Karpas-422 (cell line): ENCODE data around the gene TFB2M. TPM values are rescaled to one million over a fixed set of nuclear protein-coding genes. Genes with fewer than 3 reads are reported as not detected.
"Not testable (repeated sequence)": the region's sequence is repeated elsewhere in the genome, so short reads cannot be mapped to it uniquely, and the experiment has no call there.

Source experiments
- DNase-seq: peaks from one replicate; pipeline ENCODE4 v3.0.0-alpha.2; 2015
- H2AFZ ChIP-seq: fragments of 200-600 bp; sonication (generic); 2 replicates; pipeline ENCODE4 v1.6.1; 2014; ENCODE audit warnings: antibody characterized with exemption, low read length, mixed read lengths
- H3K27ac ChIP-seq: fragments of 200-600 bp; sonication (generic); 2 replicates; pipeline ENCODE4 v1.5.1; 2014; ENCODE audit warnings: mild to moderate bottlenecking, low read length, moderate library complexity
- H3K27me3 ChIP-seq: fragments of 200-600 bp; sonication (generic); 2 replicates; pipeline ENCODE4 v1.6.1; 2014; ENCODE audit warnings: low read length, mixed read lengths
- H3K36me3 ChIP-seq: fragments of 200-600 bp; sonication (generic); 2 replicates; pipeline ENCODE4 v1.6.1; 2014; ENCODE audit warnings: low read length, mixed read lengths; ENCODE audit not compliant: insufficient read depth
- H3K4me1 ChIP-seq: fragments of 200-600 bp; sonication (generic); 2 replicates; pipeline ENCODE4 v1.6.1; 2014; ENCODE audit warnings: mild to moderate bottlenecking, low read length, mixed read lengths
- H3K4me2 ChIP-seq: fragments of 200-600 bp; sonication (generic); 2 replicates; pipeline ENCODE4 v1.6.1; 2014; ENCODE audit warnings: low read length, low read depth, mild to moderate bottlenecking; ENCODE audit not compliant: poor library complexity, severe bottlenecking
- H3K4me3 ChIP-seq: fragments of 200-600 bp; sonication (generic); 2 replicates; pipeline ENCODE4 v1.5.1; 2014; ENCODE audit warnings: mild to moderate bottlenecking, antibody characterized with exemption, low read length, mixed read lengths
- H3K79me2 ChIP-seq: fragments of 200-600 bp; sonication (generic); 2 replicates; pipeline ENCODE4 v1.6.1; 2014; ENCODE audit warnings: mild to moderate bottlenecking, low read length, mixed read lengths
- H3K9ac ChIP-seq: fragments of 200-600 bp; sonication (generic); 2 replicates; pipeline ENCODE4 v1.6.0; 2014; ENCODE audit warnings: low read length
- H3K9me2 ChIP-seq: fragments of 200-600 bp; sonication (generic), shearing (Covaris generic); replicated peaks from 2 replicates; pipeline ENCODE4 v1.6.0; 2014; ENCODE audit warnings: mild to moderate bottlenecking, low read length, moderate library complexity; ENCODE audit not compliant: insufficient read depth
- H3K9me3 ChIP-seq: fragments of 300-700, 200-600 bp; sonication (generic); 2 replicates; pipeline ENCODE4 v1.6.1; 2014; ENCODE audit warnings: low read length, mixed read lengths
- H4K20me1 ChIP-seq: fragments of 200-600 bp; sonication (generic); 2 replicates; pipeline ENCODE4 v1.6.1; 2014; ENCODE audit warnings: mild to moderate bottlenecking, antibody characterized with exemption, low read length, low read depth; ENCODE audit not compliant: insufficient read depth
- total RNA-seq: library from RNA; depleted of rRNA; stranded (reverse); fragments of >200 nt; shearing (Covaris generic); gene quantifications from 2 replicates; pipeline ENCODE4 v1.2.3, GENCODE V29; 2014; ENCODE audit warnings: low replicate concordance; rRNA removed

The TFB2M gene
- 20.5 and 27.7 TPM in 2 replicates for total RNA-seq

- H3K9me2 ChIP-seq, result no peaks in the 10 kb centered on the region
- peak within 1 kb of the TSS; percentile 94 for H3K9ac ChIP-seq
- H4K20me1 ChIP-seq, result no peaks in the 10 kb centered on the region
- H3K36me3 ChIP-seq, result peaks cover 10% of the 10 kb centered on the region
- peaks cover 86% of the 10 kb centered on the region for H3K79me2 ChIP-seq
- H3K4me2 ChIP-seq, result peak within 1 kb of the TSS; percentile 77
- DNase-seq, result peak; percentile 99
- H3K27ac ChIP-seq, result peak within 1 kb of the TSS; percentile 78
- H2AFZ ChIP-seq, result peak within 1 kb of the TSS; percentile 76
- no peaks in the 10 kb centered on the region for H3K27me3 ChIP-seq
- H3K4me1 ChIP-seq, result peaks cover 54% of the 10 kb centered on the region
- peak within 1 kb of the TSS; percentile 100 for H3K4me3 ChIP-seq
- no peaks in the 10 kb centered on the region for H3K9me3 ChIP-seq
Measured at GRCh38 chr1:246566128-246566812, at the start of gene TFB2M, which contains the start of gene CNST. TSS of gene TFB2M (minus strand) at chr1:246566261. CDS start at chr1:246566138, 123 bp downstream. TSS of gene CNST (plus strand) at chr1:246566456. CDS start at chr1:246591563, 25,107 bp downstream.

GRCh38 chr1:246613096-246613758, 47.2 kb upstream of the TFB2M start:
- H3K4me1 ChIP-seq, result no peaks in the 10 kb centered on the region
- no peaks in the 10 kb centered on the region for H3K9me3 ChIP-seq
- no peak overlapping the region for H3K9ac ChIP-seq
- no peaks in the 10 kb centered on the region for H3K27me3 ChIP-seq
- no peaks in the 10 kb centered on the region for H3K9me2 ChIP-seq
- H3K36me3 ChIP-seq, result no peaks in the 10 kb centered on the region
- no peak overlapping the region for H3K4me2 ChIP-seq
- no peak overlapping the region for H3K4me3 ChIP-seq
- H4K20me1 ChIP-seq, result no peaks in the 10 kb centered on the region
- H3K79me2 ChIP-seq, result peaks cover 90% of the 10 kb centered on the region
- H3K27ac ChIP-seq, result no peak overlapping the region
- no peak overlapping the region for H2AFZ ChIP-seq
- no peak for DNase-seq

- Histone ChIP-seq H3K9me2 (no peaks in the 10 kb centered on the region), H2AFZ (no peak overlapping the region), H3K27ac (no peak overlapping the region), H3K79me2 (peaks cover 78% of the 10 kb centered on the region), H3K36me3 (no peaks in the 10 kb centered on the region), H3K9ac (no peak overlapping the region), H3K27me3 (no peaks in the 10 kb centered on the region), H3K4me1 (no peaks in the 10 kb centered on the region), H4K20me1 (no peaks in the 10 kb centered on the region), H3K9me3 (no peaks in the 10 kb centered on the region), H3K4me3 (no peak overlapping the region), H3K4me2 (no peak overlapping the region)
- DNase-seq, result no peak
Measured at GRCh38 chr1:246609632-246610031, 43.6 kb upstream of the TFB2M start.

GRCh38 chr1:246608616-246609376, 42.7 kb upstream of the TFB2M start:
- DNase-seq, result no peak
- H3K4me3 ChIP-seq, result no peak overlapping the region
- no peaks in the 10 kb centered on the region for H3K4me1 ChIP-seq
- H3K27ac ChIP-seq, result no peak overlapping the region
- no peaks in the 10 kb centered on the region for H3K9me2 ChIP-seq
- no peak overlapping the region for H3K9ac ChIP-seq
- no peaks in the 10 kb centered on the region for H4K20me1 ChIP-seq
- H3K36me3 ChIP-seq, result no peaks in the 10 kb centered on the region
- H3K4me2 ChIP-seq, result no peak overlapping the region
- H3K27me3 ChIP-seq, result no peaks in the 10 kb centered on the region
- H3K79me2 ChIP-seq, result peaks cover 79% of the 10 kb centered on the region
- no peak overlapping the region for H2AFZ ChIP-seq
- no peaks in the 10 kb centered on the region for H3K9me3 ChIP-seq

GRCh38 chr1:246607462-246607861, 41.4 kb upstream of the TFB2M start:
- Histone ChIP-seq H3K27ac (no peak overlapping the region), H3K9ac (no peak overlapping the region), H3K27me3 (no peaks in the 10 kb centered on the region), H2AFZ (no peak overlapping the region), H3K4me1 (no peaks in the 10 kb centered on the region), H3K4me3 (no peak overlapping the region), H3K36me3 (no peaks in the 10 kb centered on the region), H3K4me2 (no peak overlapping the region), H3K9me2 (no peaks in the 10 kb centered on the region), H3K79me2 (peaks cover 80% of the 10 kb centered on the region), H4K20me1 (no peaks in the 10 kb centered on the region), H3K9me3 (no peaks in the 10 kb centered on the region)
- no peak for DNase-seq

- H2AFZ ChIP-seq, result not testable (repeated sequence)
- peaks cover 79% of the 10 kb centered on the region for H3K79me2 ChIP-seq
Measured at GRCh38 chr1:246605231-246605630, 39.2 kb upstream of the TFB2M start.

GRCh38 chr1:246602194-246602593, 36.1 kb upstream of the TFB2M start:
- Histone ChIP-seq H3K36me3 (no peaks in the 10 kb centered on the region; the same call in 1 of the 2 replicates), H3K4me3 (no peak overlapping the region), H3K9me2 (no peaks in the 10 kb centered on the region), H3K4me1 (peaks cover 18% of the 10 kb centered on the region), H3K27ac (no peak overlapping the region), H2AFZ (no peak overlapping the region), H3K79me2 (peaks cover 80% of the 10 kb centered on the region), H4K20me1 (no peaks in the 10 kb centered on the region), H3K4me2 (no peak overlapping the region), H3K9ac (no peak overlapping the region), H3K9me3 (no peaks in the 10 kb centered on the region), H3K27me3 (no peaks in the 10 kb centered on the region)
- no peak for DNase-seq

More at GRCh38 chr1:246605231-246605630, 39.2 kb upstream of the TFB2M start:
- H3K36me3 ChIP-seq, DNase-seq, H4K20me1 ChIP-seq, H3K27ac ChIP-seq, H3K9me2 ChIP-seq, H3K4me1 ChIP-seq, H3K9ac ChIP-seq, H3K4me3 ChIP-seq, H3K4me2 ChIP-seq, H3K9me3 ChIP-seq, H3K27me3 ChIP-seq: not testable (repeated sequence)

GRCh38 chr1:246600579-246600978, 34.5 kb upstream of the TFB2M start:
- Histone ChIP-seq H3K27ac (no peak overlapping the region), H3K9me3 (no peaks in the 10 kb centered on the region), H3K36me3 (peaks cover 4% of the 10 kb centered on the region), H3K4me2 (no peak overlapping the region), H4K20me1 (no peaks in the 10 kb centered on the region), H3K9ac (no peak overlapping the region), H3K27me3 (no peaks in the 10 kb centered on the region), H2AFZ (no peak overlapping the region), H3K79me2 (peaks cover 96% of the 10 kb centered on the region), H3K9me2 (no peaks in the 10 kb centered on the region), H3K4me3 (no peak overlapping the region), H3K4me1 (peaks cover 23% of the 10 kb centered on the region)
- DNase-seq, result no peak
